Measurements from ENCODE around the gene SLC28A3.
A peak's percentile ranks its signal among the peaks of the same experiment; 100 is the strongest.

SLC28A3 gene

GRCh38 chr9:84338792-84339191, 1.8 kb downstream of the SLC28A3 start:
- no peak for DNase-seq

GRCh38 chr9:84337252-84337651, 3.3 kb downstream of the SLC28A3 start:
- DNase-seq: no peak

GRCh38 chr9:84331119-84331809, 9.3 kb downstream of the SLC28A3 start:
- DNase-seq: no peak

GRCh38 chr9:84330246-84330645, 10.3 kb downstream of the SLC28A3 start:
- no peak for DNase-seq

- DNase-seq: no peak
Measured at GRCh38 chr9:84327184-84327583, 13.4 kb downstream of the SLC28A3 start.

GRCh38 chr9:84325347-84325973, 15.1 kb downstream of the SLC28A3 start:
- DNase-seq: no peak

- DNase-seq: no peak
Measured at GRCh38 chr9:84324811-84325210, 15.7 kb downstream of the SLC28A3 start.

GRCh38 chr9:84323858-84324257, 16.7 kb downstream of the SLC28A3 start:
- no peak for DNase-seq

GRCh38 chr9:84322828-84323227, 17.7 kb downstream of the SLC28A3 start:
- DNase-seq: no peak

- DNase-seq: no peak
Measured at GRCh38 chr9:84320231-84320630, 20.3 kb downstream of the SLC28A3 start.

- no peak for DNase-seq
Measured at GRCh38 chr9:84319632-84320031, 20.9 kb downstream of the SLC28A3 start.

- DNase-seq: no peak
Measured at GRCh38 chr9:84318981-84319380, 21.6 kb downstream of the SLC28A3 start.

GRCh38 chr9:84317563-84317962, 23.0 kb downstream of the SLC28A3 start:
- no peak for DNase-seq

GRCh38 chr9:84315278-84315877, 25.2 kb downstream of the SLC28A3 start:
- DNase-seq: peak in 2 of 4 experiments; percentile 11 to 18

- no peak for DNase-seq
Measured at GRCh38 chr9:84314306-84314705, 26.3 kb downstream of the SLC28A3 start.

- DNase-seq: no peak
Measured at GRCh38 chr9:84310883-84311282, 29.7 kb downstream of the SLC28A3 start.

- no peak for DNase-seq
Measured at GRCh38 chr9:84305497-84306131, 34.9 kb downstream of the SLC28A3 start.

GRCh38 chr9:84304166-84304565, 36.4 kb downstream of the SLC28A3 start:
- DNase-seq: no peak

- DNase-seq: no peak
Measured at GRCh38 chr9:84303061-84303460, 37.5 kb downstream of the SLC28A3 start.

- no peak for DNase-seq
Measured at GRCh38 chr9:84301851-84302250, 38.7 kb downstream of the SLC28A3 start.

- no peak for DNase-seq
Measured at GRCh38 chr9:84300271-84300670, 40.3 kb downstream of the SLC28A3 start.

- DNase-seq: no peak
Measured at GRCh38 chr9:84297162-84297821, 43.3 kb downstream of the SLC28A3 start.

- DNase-seq: no peak
Measured at GRCh38 chr9:84296146-84296843, 44.3 kb downstream of the SLC28A3 start.

Data from activated naive CD4-positive, alpha-beta T cell (primary cell).